OCI-LY7 (cell line): ENCODE results near the gene CDK2AP2. TPM values are rescaled to one million over a fixed set of nuclear protein-coding genes. Genes with fewer than 3 reads are reported as not detected.

Source experiments
- BruUV-seq: library from RNA; stranded (reverse); fragments of 400-500 nt; replicated peaks from 2 replicates; lab custom pipeline; 2021; lab: Mats Ljungman, UMichigan
- CTCF ChIA-PET: fragments of 300-600 bp; sonication (Branson Sonifier 250); formaldehyde crosslinking; loops from one replicate; lab custom pipeline; 2022; ENCODE audit warnings: antibody characterized with exemption; ENCODE audit not compliant: unreplicated experiment; lab: Charles Lee
- POLR2A ChIA-PET: fragments of 300-600 bp; sonication (Branson Sonifier 250); formaldehyde crosslinking; loops from one replicate; lab custom pipeline; 2022; ENCODE audit warnings: antibody characterized with exemption; lab: Charles Lee
- DNase-seq: peaks from one replicate; pipeline ENCODE4 v3.0.0-alpha.2; 2015; ENCODE audit warnings: low spot score
- H2AFZ ChIP-seq: fragments of 200-600 bp; sonication (generic), shearing (Covaris generic); 2 replicates; pipeline ENCODE4 v1.6.1; 2014; ENCODE audit warnings: mild to moderate bottlenecking, antibody characterized with exemption, low read length, moderate library complexity
- H3K27ac ChIP-seq: fragments of 200-600 bp; sonication (generic); 2 replicates; pipeline ENCODE4 v1.5.1; 2014; ENCODE audit warnings: mixed run types, low read depth, mild to moderate bottlenecking, moderate library complexity, low read length, inconsistent platforms; ENCODE audit not compliant: poor library complexity, severe bottlenecking
- H3K36me3 ChIP-seq: fragments of 200-600 bp; sonication (generic); 2 replicates; pipeline ENCODE4 v1.6.1; 2014; ENCODE audit warnings: mild to moderate bottlenecking, antibody characterized with exemption, low read length, moderate library complexity, mixed read lengths; ENCODE audit not compliant: insufficient read depth
- H3K4me1 ChIP-seq: fragments of 200-600 bp; sonication (generic); 2 replicates; pipeline ENCODE4 v1.5.1; 2014; ENCODE audit warnings: mild to moderate bottlenecking, low read length; ENCODE audit not compliant: insufficient read depth, poor library complexity, severe bottlenecking
- H3K4me2 ChIP-seq: fragments of 200-600 bp; sonication (generic); 2 replicates; pipeline ENCODE4 v1.6.1; 2014; ENCODE audit warnings: mild to moderate bottlenecking, low read length
- H3K4me3 ChIP-seq: fragments of 200-600 bp; sonication (generic); 2 replicates; pipeline ENCODE4 v1.5.1; 2014; ENCODE audit warnings: mild to moderate bottlenecking, low read depth, low read length; ENCODE audit not compliant: poor library complexity, severe bottlenecking
- H3K79me2 ChIP-seq: fragments of 200-600 bp; sonication (generic); 2 replicates; pipeline ENCODE4 v1.6.1; 2016; ENCODE audit warnings: low read depth, mild to moderate bottlenecking, low read length, moderate library complexity, mixed read lengths; ENCODE audit not compliant: insufficient read depth
- H3K9me2 ChIP-seq: fragments of 200-600 bp; sonication (generic); 2 replicates; pipeline ENCODE4 v1.6.1; 2016; ENCODE audit warnings: mild to moderate bottlenecking, low read length, mixed read lengths; ENCODE audit not compliant: insufficient read depth
- H3K9me3 ChIP-seq: fragments of 200-600 bp; sonication (generic); 2 replicates; pipeline ENCODE4 v1.6.1; 2014; ENCODE audit warnings: mild to moderate bottlenecking, mixed run types, low read length, mixed read lengths
- H4K20me1 ChIP-seq: fragments of 200-600 bp; sonication (generic); 2 replicates; pipeline ENCODE4 v1.6.1; 2014; ENCODE audit warnings: mild to moderate bottlenecking, antibody characterized with exemption, low read length, moderate library complexity, mixed read lengths; ENCODE audit not compliant: insufficient read depth
- CTCF ChIP-seq: fragments of 200-600 bp; sonication (generic); conservative IDR thresholded peaks from 2 replicates; pipeline ENCODE4 v1.5.1; 2014; ENCODE audit warnings: mild to moderate bottlenecking, antibody characterized with exemption, low read length, moderate library complexity, mixed read lengths
- EZH2phosphoT487 ChIP-seq: fragments of 200-600 bp; sonication (generic); IDR thresholded peaks from 2 replicates; pipeline ENCODE4 v1.6.1; 2018; ENCODE audit warnings: low read depth, borderline replicate concordance, mild to moderate bottlenecking, mixed run types, antibody characterized with exemption, low read length, moderate library complexity, mixed read lengths
- intact Hi-C: fragments of 100-400 bp; cut with micrococcal nuclease; formaldehyde crosslinking; loops from one replicate; pipeline ENCODE4 v1.10.0; 2022; ENCODE audit not compliant: unreplicated experiment
- total RNA-seq, 2 experiments: library from RNA; depleted of rRNA in 1 of 2; stranded (reverse); fragments of >200 nt in 1 of 2; shearing (Covaris generic) in 1 of 2; gene quantifications; 2 replicates each; pipeline ENCODE4 v1.2.3, GENCODE V29; 2014 to 2022

Gene CDK2AP2
- total RNA-seq, 2 experiments from 2014 or later = 71.5 to 90.2 TPM

- H3K4me2 ChIP-seq = no peak overlapping the region
- intact Hi-C loops = no loop called here
Measured at GRCh38 chr11:67525275-67525976, 17.5 kb upstream of the CDK2AP2 start.

GRCh38 chr11:67524480-67524808, 16.5 kb upstream of the CDK2AP2 start:
- POLR2A ChIA-PET = no interaction called here
- H3K36me3 ChIP-seq = no peaks in the 10 kb centered on the region

More at GRCh38 chr11:67525275-67525976, 17.5 kb upstream of the CDK2AP2 start:
- Histone ChIP-seq H3K27ac (no peak overlapping the region), H3K9me2 (no peaks in the 10 kb centered on the region), H4K20me1 (no peaks in the 10 kb centered on the region), H3K4me1 (peaks cover 4% of the 10 kb centered on the region), H3K36me3 (no peaks in the 10 kb centered on the region), H2AFZ (no peak overlapping the region), H3K4me3 (no peak overlapping the region), H3K9me3 (no peaks in the 10 kb centered on the region), H3K79me2 (no peaks in the 10 kb centered on the region)
- no TSS peak for BruUV-seq
- ChIA-PET CTCF (no interaction called here), POLR2A (no interaction called here)
- no peak for TF ChIP-seq EZH2phosphoT487
- DNase-seq = no peak

More at GRCh38 chr11:67524480-67524808, 16.5 kb upstream of the CDK2AP2 start:
- TF ChIP-seq EZH2phosphoT487 = no peak
- no peak for TF ChIP-seq CTCF
- no peak for DNase-seq
- CTCF ChIA-PET = no interaction called here
- H4K20me1 ChIP-seq = no peaks in the 10 kb centered on the region
- H3K79me2 ChIP-seq = no peaks in the 10 kb centered on the region
- BruUV-seq = no TSS peak
- no peak overlapping the region for H3K4me2 ChIP-seq
- no peaks in the 10 kb centered on the region for H3K9me3 ChIP-seq
- H3K4me1 ChIP-seq = no peaks in the 10 kb centered on the region
- no peaks in the 10 kb centered on the region for H3K9me2 ChIP-seq
- H3K4me3 ChIP-seq = no peak overlapping the region
- no peak overlapping the region for H3K27ac ChIP-seq
- H2AFZ ChIP-seq = no peak overlapping the region
- intact Hi-C loops = no loop called here
